Colonic mucosa (tissue), 4 donors: Measurements from ENCODE around the gene RAPGEF1. TPM values are rescaled to one million over a fixed set of nuclear protein-coding genes. Genes with fewer than 3 reads are reported as not detected.

ENCODE experiments used
- DNase-seq: peaks from one replicate; pipeline ENCODE4 v3.0.0-alpha.2; 2020
- H3K27ac ChIP-seq: fragments of 200-600 bp; one replicate; pipeline ENCODE4 v1.8.0; 2021
- H3K27me3 ChIP-seq: fragments of 200-600 bp; one replicate; pipeline ENCODE4 v1.8.0; 2021
- H3K36me3 ChIP-seq: fragments of 200-600 bp; one replicate; pipeline ENCODE4 v1.8.0; 2021
- H3K4me1 ChIP-seq: fragments of 200-600 bp; one replicate; pipeline ENCODE4 v1.8.0; 2021; ENCODE audit warnings: mild to moderate bottlenecking
- H3K4me3 ChIP-seq: fragments of 200-600 bp; one replicate; pipeline ENCODE4 v1.8.0; 2021
- H3K9ac ChIP-seq, 2 donors: one replicate each; pipeline ENCODE4 v1.7.0; 2013; ENCODE audit warnings: control low read depth in 2 of 2, low read depth in 2 of 2, low read length in 2 of 2
- H3K9me3 ChIP-seq: fragments of 200-600 bp; one replicate; pipeline ENCODE4 v1.8.0; 2021
- intact Hi-C: fragments of 100-400 bp; cut with DNase I; formaldehyde crosslinking; loops from one replicate; pipeline ENCODE4 v1.14.1; 2022
- total RNA-seq, 2 donors: library from RNA; stranded (reverse); fragmentation: NEBNext Ultra II Directional in 1 of 2; extraction: Animal tissue kit (Norgen Biotek cat#: 25700) in 1 of 2; gene quantifications; one replicate each; pipeline ENCODE4 v1.2.1, GENCODE V29; 2021
- TF ChIP-seq, protein P1 (sequence below): fragments of 200-600 bp; IDR thresholded peaks from one replicate; pipeline ENCODE4 v1.8.0; 2022; ENCODE audit warnings: antibody characterized with exemption, mild to moderate bottlenecking
- donor health status: healthy.
- donor health status: DM: no; HTN: no; CAD: no.
- donor health status: DM: no; HTN: no; CAD: no.

Gene RAPGEF1
- total RNA-seq, 2 donors from 2014 or later, result 47.2 to 58.6 TPM

DNA sequence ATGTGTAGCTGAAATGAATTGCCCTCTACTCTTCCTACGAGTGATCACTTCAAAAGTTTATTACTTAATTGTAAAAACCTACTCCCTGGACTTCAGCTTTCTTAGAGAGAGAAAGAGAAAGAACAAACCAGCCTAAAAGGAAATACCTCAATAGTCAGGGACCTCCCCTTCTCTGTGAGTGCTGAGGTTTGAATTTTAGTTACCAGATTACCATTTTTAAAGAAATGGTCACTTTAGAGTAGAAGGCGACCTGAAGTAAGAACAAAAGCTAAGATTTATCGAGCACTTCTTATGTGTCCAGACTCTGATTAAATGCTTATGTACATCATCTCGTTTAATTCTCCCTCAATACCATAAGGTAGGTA is 11.3 kb downstream of the RAPGEF1 start:
- Histone ChIP-seq H3K4me3 (no peak overlapping the region), H3K4me1 (peaks cover 15% of the 10 kb centered on the region), H3K27ac (peak overlapping the region; percentile 69), H3K36me3 (no peaks in the 10 kb centered on the region), H3K9ac (peak overlapping the region in 1 of 2 donors; percentile 42), H3K27me3 (no peaks in the 10 kb centered on the region), H3K9me3 (no peaks in the 10 kb centered on the region)
- TF ChIP-seq, protein P1, sequence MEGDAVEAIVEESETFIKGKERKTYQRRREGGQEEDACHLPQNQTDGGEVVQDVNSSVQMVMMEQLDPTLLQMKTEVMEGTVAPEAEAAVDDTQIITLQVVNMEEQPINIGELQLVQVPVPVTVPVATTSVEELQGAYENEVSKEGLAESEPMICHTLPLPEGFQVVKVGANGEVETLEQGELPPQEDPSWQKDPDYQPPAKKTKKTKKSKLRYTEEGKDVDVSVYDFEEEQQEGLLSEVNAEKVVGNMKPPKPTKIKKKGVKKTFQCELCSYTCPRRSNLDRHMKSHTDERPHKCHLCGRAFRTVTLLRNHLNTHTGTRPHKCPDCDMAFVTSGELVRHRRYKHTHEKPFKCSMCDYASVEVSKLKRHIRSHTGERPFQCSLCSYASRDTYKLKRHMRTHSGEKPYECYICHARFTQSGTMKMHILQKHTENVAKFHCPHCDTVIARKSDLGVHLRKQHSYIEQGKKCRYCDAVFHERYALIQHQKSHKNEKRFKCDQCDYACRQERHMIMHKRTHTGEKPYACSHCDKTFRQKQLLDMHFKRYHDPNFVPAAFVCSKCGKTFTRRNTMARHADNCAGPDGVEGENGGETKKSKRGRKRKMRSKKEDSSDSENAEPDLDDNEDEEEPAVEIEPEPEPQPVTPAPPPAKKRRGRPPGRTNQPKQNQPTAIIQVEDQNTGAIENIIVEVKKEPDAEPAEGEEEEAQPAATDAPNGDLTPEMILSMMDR, result no peak
- intact Hi-C loops, result no loop called here
- no peak for DNase-seq

DNA sequence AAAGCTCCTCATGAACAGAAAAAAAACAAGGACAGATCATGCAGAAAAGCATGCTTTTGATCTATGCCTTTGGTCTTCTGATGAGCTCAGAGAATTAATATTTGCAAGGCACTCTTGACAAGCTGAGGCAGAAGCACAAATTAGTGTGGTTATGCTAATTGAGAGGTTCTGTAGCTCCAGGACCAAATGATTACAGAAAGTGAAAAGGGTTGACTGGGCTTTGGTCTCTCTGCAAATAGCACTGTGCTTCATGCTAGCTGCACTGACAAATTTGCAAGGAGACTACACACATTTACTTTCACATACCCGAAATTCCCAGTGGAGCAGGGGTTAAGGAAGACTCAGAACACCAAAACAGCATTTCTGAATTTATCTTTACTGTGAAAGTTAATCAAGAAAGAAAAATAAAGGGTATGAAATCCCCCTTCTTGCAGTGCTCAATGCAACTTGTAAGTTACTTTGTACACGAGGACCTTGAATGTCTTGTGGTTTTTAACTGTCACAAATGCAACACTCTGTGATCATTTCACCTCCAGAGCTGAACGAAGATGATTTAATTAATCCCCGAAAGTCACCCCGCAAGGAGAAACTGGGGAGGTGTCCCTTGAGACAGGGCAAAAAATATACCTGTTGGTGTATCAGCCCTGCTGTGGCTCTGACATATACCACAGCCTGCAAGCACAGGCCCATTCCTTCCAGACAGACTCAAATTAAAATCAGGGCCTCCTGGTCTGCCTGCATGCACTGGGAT is 11.9 kb downstream of the RAPGEF1 start:
- DNase-seq, result no peak
- TF ChIP-seq, protein P1, result no peak
- H3K4me3 ChIP-seq, result no peak overlapping the region
- H3K27ac ChIP-seq, result peak overlapping the region; percentile 69
- intact Hi-C loops, result no loop called here
- H3K9ac ChIP-seq, result peak overlapping the region in 1 of 2 donors; percentile 42
- H3K9me3 ChIP-seq, result no peaks in the 10 kb centered on the region
- no peaks in the 10 kb centered on the region for H3K27me3 ChIP-seq
- H3K4me1 ChIP-seq, result peaks cover 15% of the 10 kb centered on the region
- no peaks in the 10 kb centered on the region for H3K36me3 ChIP-seq

DNA sequence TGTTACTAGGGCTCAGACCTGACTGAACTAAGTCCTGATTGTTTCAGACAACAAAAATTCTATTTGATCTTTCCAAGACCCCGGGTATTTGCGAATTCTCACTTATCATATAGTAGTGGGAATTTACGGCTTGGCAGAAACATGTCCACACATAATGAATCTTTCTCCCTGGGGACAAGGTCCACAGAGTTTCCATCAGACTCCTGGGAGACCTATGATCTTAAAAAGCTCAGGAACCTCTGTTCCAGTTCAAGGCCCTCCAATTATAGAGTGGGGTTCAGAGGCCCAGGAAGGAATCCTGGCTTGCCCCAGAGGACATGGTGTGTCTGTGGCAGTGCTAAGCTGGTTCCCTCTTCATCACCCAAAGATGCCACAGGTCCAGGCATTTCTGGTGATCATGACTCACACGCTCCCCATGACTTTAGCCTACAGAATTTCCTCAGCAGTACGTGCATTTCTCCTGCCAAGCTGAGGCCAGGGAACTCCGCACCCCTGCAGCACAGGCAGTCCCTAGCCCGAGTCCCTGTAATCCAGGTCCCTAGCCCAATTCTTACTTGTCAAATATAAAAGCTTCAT is 12.6 kb downstream of the RAPGEF1 start:
- DNase-seq, result no peak
- no peaks in the 10 kb centered on the region for H3K27me3 ChIP-seq
- TF ChIP-seq, protein P1, result no peak
- no peaks in the 10 kb centered on the region for H3K36me3 ChIP-seq
- H3K4me3 ChIP-seq, result no peak overlapping the region
- peak overlapping the region; percentile 2 to 33 for H3K9ac ChIP-seq
- H3K27ac ChIP-seq, result peak overlapping the region; percentile 3
- intact Hi-C loops, result no loop called here
- H3K4me1 ChIP-seq, result peaks cover 15% of the 10 kb centered on the region
- no peaks in the 10 kb centered on the region for H3K9me3 ChIP-seq

DNA sequence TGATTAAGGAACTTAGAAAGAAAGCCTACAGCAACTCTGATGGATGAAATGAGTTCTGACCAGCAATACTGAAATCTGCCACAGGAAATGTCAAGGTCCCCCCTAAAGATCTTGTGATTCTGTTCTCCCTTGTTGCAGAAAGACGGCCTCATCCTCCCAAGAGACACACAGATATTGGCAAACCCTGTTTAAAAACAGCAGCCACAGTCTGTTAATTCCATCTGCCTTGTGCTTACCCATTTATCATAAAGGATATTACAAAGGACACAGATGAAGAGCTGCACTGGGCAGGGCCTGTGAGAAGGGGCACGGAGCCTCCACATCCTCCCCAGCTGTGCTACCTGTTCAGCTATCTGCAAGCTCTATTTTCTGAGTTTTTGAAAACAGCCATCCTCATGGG is 15.2 kb downstream of the RAPGEF1 start:
- TF ChIP-seq, protein P1, result no peak
- H3K4me3 ChIP-seq, result no peak overlapping the region
- no peak overlapping the region for H3K9ac ChIP-seq
- H3K36me3 ChIP-seq, result no peaks in the 10 kb centered on the region
- no peaks in the 10 kb centered on the region for H3K9me3 ChIP-seq
- no peaks in the 10 kb centered on the region for H3K27me3 ChIP-seq
- DNase-seq, result no peak
- intact Hi-C loops, result no loop called here
- no peak overlapping the region for H3K27ac ChIP-seq
- H3K4me1 ChIP-seq, result peaks cover 15% of the 10 kb centered on the region

DNA sequence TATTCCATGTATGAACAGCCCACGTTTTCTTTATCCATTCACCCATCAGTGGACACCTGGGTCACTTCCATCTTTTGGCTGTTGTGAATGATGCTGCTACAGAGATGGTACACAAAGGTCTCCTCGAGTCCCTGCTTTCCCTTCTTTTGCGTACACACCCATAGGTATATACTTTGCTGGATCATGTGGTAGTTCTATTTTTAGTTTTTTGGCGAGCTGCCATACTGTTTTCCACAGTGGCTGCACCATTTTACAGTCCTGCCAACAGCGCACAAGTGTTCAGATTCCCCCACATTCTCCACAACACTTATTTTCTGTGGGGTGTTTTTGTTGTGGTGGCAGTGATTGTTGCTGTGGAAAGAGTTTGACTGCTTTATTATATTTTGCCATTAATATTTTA is 16.2 kb downstream of the RAPGEF1 start:
- TF ChIP-seq, protein P1, result no peak
- intact Hi-C loops, result no loop called here
- no peaks in the 10 kb centered on the region for H3K9me3 ChIP-seq
- DNase-seq, result no peak
- H3K36me3 ChIP-seq, result no peaks in the 10 kb centered on the region
- H3K4me3 ChIP-seq, result no peak overlapping the region
- H3K27me3 ChIP-seq, result no peaks in the 10 kb centered on the region
- H3K4me1 ChIP-seq, result peaks cover 12% of the 10 kb centered on the region
- H3K27ac ChIP-seq, result no peak overlapping the region
- no peak overlapping the region for H3K9ac ChIP-seq
